ENCODE measurements around the gene NPHP1. TPM values are rescaled to one million over a fixed set of nuclear protein-coding genes. Genes with fewer than 3 reads are reported as not detected.

The NPHP1 gene
- polyA plus RNA-seq, 3 donors: 0.51 TPM; not detected in 2

DNA sequence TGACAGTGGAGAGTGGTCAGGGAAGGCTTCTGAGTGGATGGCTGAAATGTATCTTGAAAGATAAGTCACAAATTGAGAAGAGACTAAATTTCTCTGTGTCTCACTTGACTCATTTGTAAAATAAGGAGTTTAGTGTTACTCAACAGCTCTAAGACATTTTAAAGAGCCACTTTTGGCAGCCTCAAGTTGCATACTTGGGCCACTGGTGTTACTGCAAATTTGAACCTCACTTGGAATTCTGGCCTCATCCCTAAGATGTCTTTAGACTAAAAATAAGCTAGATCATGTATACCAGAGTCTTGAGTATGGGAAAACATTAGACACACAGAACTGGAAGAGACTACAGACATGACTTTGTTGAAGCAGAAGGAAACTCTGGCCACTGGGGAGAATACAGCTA, 12.0 kb upstream of the NPHP1 start:
- Histone ChIP-seq H2AFZ (ENCODE audit: insufficient read depth, low read depth, low read length, poor library complexity, severe bottlenecking) (no peak overlapping the region), H4K20me1 (ENCODE audit: insufficient read depth, low read length) (no peaks in the 10 kb centered on the region), H3K4me1 (ENCODE audit: control insufficient read depth in 1 of 2, insufficient read depth in 2 of 2, low read length in 2 of 2) (peaks cover 1 to 5% of the 10 kb centered on the region in 2 donors), H3K4me3 (replicated peaks in 1 of 3; ENCODE audit: low read depth in 2 of 3, low read length in 3 of 3) (no peak overlapping the region), H3K9me3 (replicated peaks in 1 of 2; ENCODE audit: control insufficient read depth in 1 of 2, insufficient read depth in 1 of 2, low read length in 2 of 2) (peaks cover 0 to 5% of the 10 kb centered on the region in 2 donors), H3K9ac (ENCODE audit: insufficient read depth, low read length, poor library complexity, severe bottlenecking) (no peak overlapping the region), H3K27me3 (ENCODE audit: control insufficient read depth in 2 of 2, insufficient read depth in 2 of 2, low read length in 2 of 2) (peaks cover 6 to 8% of the 10 kb centered on the region in 2 donors), H3K27ac (ENCODE audit: low read depth in 1 of 2, low read length in 2 of 2) (no peak overlapping the region), H3K36me3 (replicated peaks in 1 of 2; ENCODE audit: control insufficient read depth in 1 of 2, insufficient read depth in 2 of 2, low read length in 2 of 2) (no peaks in the 10 kb centered on the region), H3K79me2 (ENCODE audit: insufficient read depth, low read length) (peaks cover 4% of the 10 kb centered on the region), H3K4me2 (replicated peaks; ENCODE audit: extremely low read depth, low read length, poor library complexity, severe bottlenecking) (no peak overlapping the region)
- peaks cover 0 to 17% (median 9%) of the 10 kb centered on the region in 7 donors for H3K9me3 Mint-ChIP-seq
- no peak for TF ChIP-seq CTCF (IDR thresholded peaks at IDR 0.05)
- H3K27me3 Mint-ChIP-seq (ENCODE audit: low read depth in 3 of 3): peaks cover 16 to 27% (median 21%) of the 10 kb centered on the region in 3 donors
- H3K27ac Mint-ChIP-seq: no peak overlapping the region
- H3K4me3 Mint-ChIP-seq: no peak overlapping the region
- no peaks in the 10 kb centered on the region for H3K36me3 Mint-ChIP-seq
- peaks cover 6% of the 10 kb centered on the region for H3K4me1 Mint-ChIP-seq
- intact Hi-C loops (cut with micrococcal nuclease): no loop called here
- no peak for DNase-seq

DNA sequence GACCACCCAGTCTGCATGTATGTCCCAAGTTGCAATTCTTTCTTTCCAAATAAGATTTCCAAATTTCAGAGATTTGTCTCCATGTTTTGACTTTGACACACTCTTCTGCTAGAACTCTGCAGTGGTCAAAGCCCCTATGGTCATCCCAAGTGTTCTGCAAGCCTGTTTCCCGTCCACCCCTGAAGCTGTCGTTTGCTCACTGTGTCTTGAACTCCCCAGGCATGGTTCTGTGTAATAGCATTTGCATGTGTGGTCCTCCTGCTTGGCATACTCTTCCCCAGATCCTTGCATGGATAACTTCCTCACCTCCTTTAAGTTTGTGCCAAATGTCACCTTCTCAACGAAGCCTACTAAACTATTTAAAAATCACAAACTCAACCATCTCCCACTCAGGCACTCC, 11.4 kb upstream of the NPHP1 start:
- H3K79me2 ChIP-seq (ENCODE audit: insufficient read depth, low read length): peaks cover 10% of the 10 kb centered on the region
- Mint-ChIP-seq H3K4me1 (peaks cover 13% of the 10 kb centered on the region), H3K36me3 (no peaks in the 10 kb centered on the region), H3K27ac (no peak overlapping the region), H3K27me3 (ENCODE audit: low read depth in 3 of 3) (peaks cover 16 to 24% (median 21%) of the 10 kb centered on the region in 3 donors), H3K9me3 (peaks cover 0 to 17% (median 9%) of the 10 kb centered on the region in 7 donors), H3K4me3 (no peak overlapping the region)
- no peak overlapping the region for H3K9ac ChIP-seq (ENCODE audit: insufficient read depth, low read length, poor library complexity, severe bottlenecking)
- peaks cover 0 to 5% of the 10 kb centered on the region in 2 donors for H3K9me3 ChIP-seq (replicated peaks in 1 of 2; ENCODE audit: control insufficient read depth in 1 of 2, insufficient read depth in 1 of 2, low read length in 2 of 2)
- no peaks in the 10 kb centered on the region for H3K36me3 ChIP-seq (replicated peaks in 1 of 2; ENCODE audit: control insufficient read depth in 1 of 2, insufficient read depth in 2 of 2, low read length in 2 of 2)
- H3K27ac ChIP-seq (ENCODE audit: low read depth in 1 of 2, low read length in 2 of 2): no peak overlapping the region
- no peak overlapping the region for H2AFZ ChIP-seq (ENCODE audit: insufficient read depth, low read depth, low read length, poor library complexity, severe bottlenecking)
- H3K27me3 ChIP-seq (ENCODE audit: control insufficient read depth in 2 of 2, insufficient read depth in 2 of 2, low read length in 2 of 2): peaks cover 4 to 8% of the 10 kb centered on the region in 2 donors
- no peak overlapping the region for H3K4me2 ChIP-seq (replicated peaks; ENCODE audit: extremely low read depth, low read length, poor library complexity, severe bottlenecking)
- DNase-seq: no peak
- H3K4me1 ChIP-seq (ENCODE audit: control insufficient read depth in 1 of 2, insufficient read depth in 2 of 2, low read length in 2 of 2): peaks cover 6 to 10% of the 10 kb centered on the region in 2 donors
- no peaks in the 10 kb centered on the region for H4K20me1 ChIP-seq (ENCODE audit: insufficient read depth, low read length)
- H3K4me3 ChIP-seq (replicated peaks in 1 of 3; ENCODE audit: low read depth in 2 of 3, low read length in 3 of 3): no peak overlapping the region
- TF ChIP-seq CTCF (IDR thresholded peaks at IDR 0.05): no peak
- intact Hi-C loops (cut with micrococcal nuclease): no loop called here
- WGBS (ENCODE audit: insufficient coverage): 71% methylated on average over 3 of the region's 3 CpGs
